GM23338 (cell line): ENCODE results near the gene DIO3. TPM values are rescaled to one million over a fixed set of nuclear protein-coding genes. Genes with fewer than 3 reads are reported as not detected.

Source experiments
- CREB1 ChIP-seq: fragments of 250-450 bp; sonication (Bioruptor Pico); IDR thresholded peaks from 2 replicates; pipeline ENCODE4 v1.5.0; 2020; ENCODE audit warnings: low read depth, mild to moderate bottlenecking, moderate library complexity
- EZH2phosphoT487 ChIP-seq: fragments of 200-600 bp; sonication (generic); IDR thresholded peaks from one replicate; pipeline ENCODE4 v1.8.1; 2018; ENCODE audit warnings: antibody characterized with exemption; ENCODE audit not compliant: unreplicated experiment
- JUNB ChIP-seq: IDR thresholded peaks from one replicate; pipeline ENCODE4 v1.6.1; 2016; ENCODE audit warnings: antibody characterized with exemption; ENCODE audit not compliant: unreplicated experiment
- NANOG ChIP-seq: IDR thresholded peaks from 2 replicates; pipeline ENCODE4 v1.6.1; 2016; ENCODE audit warnings: antibody characterized with exemption, borderline replicate concordance
- POLR2AphosphoS5 ChIP-seq: IDR thresholded peaks from 2 replicates; pipeline ENCODE4 v1.6.1; 2016; ENCODE audit warnings: antibody characterized with exemption, low read depth
- REST ChIP-seq: IDR thresholded peaks from one replicate; pipeline ENCODE4 v1.6.1; 2018; ENCODE audit warnings: antibody characterized with exemption; ENCODE audit not compliant: unreplicated experiment
- polyA plus RNA-seq: library from polyadenylated mRNA; unstranded; fragments of >200 nt; fragmentation: Nextera tagmentation; extraction: Ambion mirVana; gene quantifications from 2 replicates; pipeline ENCODE4 v1.2.1, GENCODE V29; 2016
- total RNA-seq: library from RNA; depleted of rRNA; stranded (reverse); fragments of >200 nt; shearing (Covaris generic); gene quantifications from 2 replicates; pipeline ENCODE4 v1.2.3, GENCODE V29; 2014
- TF ChIP-seq, protein P1 (sequence below): fragments of 250-450 bp; sonication (Bioruptor Pico); IDR thresholded peaks from 2 replicates; pipeline ENCODE4 v1.5.0; 2020; ENCODE audit warnings: mild to moderate bottlenecking, moderate library complexity

Gene DIO3
- total and polyA plus RNA-seq, 2 experiments from 2014 or later: 0.10 to 0.28 TPM

DNA sequence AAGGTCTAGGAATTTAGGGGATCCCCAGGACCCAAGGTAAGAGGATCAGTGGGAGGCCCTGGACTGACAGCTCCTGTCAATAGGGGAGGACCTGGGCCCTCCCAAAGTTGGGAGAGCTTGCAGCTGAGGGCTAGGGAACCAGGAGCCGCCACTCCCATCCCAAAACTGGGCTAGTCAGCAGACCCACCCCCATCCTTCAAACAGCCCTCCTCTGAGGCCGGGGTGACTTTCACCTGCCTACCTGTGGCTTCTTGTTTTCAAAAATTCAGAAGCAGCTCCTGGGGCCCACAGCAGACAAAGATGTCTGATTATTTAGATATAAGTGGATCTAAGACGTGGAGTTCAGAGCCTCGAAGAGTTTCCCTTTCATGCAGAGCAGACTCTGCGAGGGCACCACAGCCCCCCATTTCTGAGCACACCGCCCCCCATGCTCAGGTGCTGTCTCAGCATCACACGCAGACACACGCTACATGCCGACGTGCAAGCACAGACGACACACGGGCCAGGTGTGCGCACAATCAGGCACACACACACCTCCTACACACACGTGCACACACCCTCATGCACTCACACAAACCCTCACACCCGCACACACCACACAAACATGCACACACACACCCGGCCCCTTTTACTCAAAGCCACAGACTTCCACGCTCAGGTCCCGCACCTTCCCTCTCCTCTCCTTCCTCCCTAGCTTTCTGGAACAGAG is 21.9 kb downstream of the DIO3 start (continued):
- TF ChIP-seq, protein P1, sequence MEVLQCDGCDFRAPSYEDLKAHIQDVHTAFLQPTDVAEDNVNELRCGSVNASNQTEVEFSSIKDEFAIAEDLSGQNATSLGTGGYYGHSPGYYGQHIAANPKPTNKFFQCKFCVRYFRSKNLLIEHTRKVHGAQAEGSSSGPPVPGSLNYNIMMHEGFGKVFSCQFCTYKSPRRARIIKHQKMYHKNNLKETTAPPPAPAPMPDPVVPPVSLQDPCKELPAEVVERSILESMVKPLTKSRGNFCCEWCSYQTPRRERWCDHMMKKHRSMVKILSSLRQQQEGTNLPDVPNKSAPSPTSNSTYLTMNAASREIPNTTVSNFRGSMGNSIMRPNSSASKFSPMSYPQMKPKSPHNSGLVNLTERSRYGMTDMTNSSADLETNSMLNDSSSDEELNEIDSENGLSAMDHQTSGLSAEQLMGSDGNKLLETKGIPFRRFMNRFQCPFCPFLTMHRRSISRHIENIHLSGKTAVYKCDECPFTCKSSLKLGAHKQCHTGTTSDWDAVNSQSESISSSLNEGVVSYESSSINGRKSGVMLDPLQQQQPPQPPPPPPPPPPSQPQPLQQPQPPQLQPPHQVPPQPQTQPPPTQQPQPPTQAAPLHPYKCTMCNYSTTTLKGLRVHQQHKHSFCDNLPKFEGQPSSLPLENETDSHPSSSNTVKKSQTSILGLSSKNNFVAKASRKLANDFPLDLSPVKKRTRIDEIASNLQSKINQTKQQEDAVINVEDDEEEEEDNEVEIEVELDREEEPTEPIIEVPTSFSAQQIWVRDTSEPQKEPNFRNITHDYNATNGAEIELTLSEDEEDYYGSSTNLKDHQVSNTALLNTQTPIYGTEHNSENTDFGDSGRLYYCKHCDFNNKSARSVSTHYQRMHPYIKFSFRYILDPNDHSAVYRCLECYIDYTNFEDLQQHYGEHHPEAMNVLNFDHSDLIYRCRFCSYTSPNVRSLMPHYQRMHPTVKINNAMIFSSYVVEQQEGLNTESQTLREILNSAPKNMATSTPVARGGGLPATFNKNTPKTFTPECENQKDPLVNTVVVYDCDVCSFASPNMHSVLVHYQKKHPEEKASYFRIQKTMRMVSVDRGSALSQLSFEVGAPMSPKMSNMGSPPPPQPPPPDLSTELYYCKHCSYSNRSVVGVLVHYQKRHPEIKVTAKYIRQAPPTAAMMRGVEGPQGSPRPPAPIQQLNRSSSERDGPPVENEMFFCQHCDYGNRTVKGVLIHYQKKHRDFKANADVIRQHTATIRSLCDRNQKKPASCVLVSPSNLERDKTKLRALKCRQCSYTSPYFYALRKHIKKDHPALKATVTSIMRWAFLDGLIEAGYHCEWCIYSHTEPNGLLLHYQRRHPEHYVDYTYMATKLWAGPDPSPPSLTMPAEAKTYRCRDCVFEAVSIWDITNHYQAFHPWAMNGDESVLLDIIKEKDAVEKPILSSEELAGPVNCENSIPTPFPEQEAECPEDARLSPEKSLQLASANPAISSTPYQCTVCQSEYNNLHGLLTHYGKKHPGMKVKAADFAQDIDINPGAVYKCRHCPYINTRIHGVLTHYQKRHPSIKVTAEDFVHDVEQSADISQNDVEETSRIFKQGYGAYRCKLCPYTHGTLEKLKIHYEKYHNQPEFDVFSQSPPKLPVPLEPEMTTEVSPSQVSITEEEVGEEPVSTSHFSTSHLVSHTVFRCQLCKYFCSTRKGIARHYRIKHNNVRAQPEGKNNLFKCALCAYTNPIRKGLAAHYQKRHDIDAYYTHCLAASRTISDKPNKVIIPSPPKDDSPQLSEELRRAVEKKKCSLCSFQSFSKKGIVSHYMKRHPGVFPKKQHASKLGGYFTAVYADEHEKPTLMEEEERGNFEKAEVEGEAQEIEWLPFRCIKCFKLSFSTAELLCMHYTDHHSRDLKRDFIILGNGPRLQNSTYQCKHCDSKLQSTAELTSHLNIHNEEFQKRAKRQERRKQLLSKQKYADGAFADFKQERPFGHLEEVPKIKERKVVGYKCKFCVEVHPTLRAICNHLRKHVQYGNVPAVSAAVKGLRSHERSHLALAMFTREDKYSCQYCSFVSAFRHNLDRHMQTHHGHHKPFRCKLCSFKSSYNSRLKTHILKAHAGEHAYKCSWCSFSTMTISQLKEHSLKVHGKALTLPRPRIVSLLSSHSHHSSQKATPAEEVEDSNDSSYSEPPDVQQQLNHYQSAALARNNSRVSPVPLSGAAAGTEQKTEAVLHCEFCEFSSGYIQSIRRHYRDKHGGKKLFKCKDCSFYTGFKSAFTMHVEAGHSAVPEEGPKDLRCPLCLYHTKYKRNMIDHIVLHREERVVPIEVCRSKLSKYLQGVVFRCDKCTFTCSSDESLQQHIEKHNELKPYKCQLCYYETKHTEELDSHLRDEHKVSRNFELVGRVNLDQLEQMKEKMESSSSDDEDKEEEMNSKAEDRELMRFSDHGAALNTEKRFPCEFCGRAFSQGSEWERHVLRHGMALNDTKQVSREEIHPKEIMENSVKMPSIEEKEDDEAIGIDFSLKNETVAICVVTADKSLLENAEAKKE: no peak
- TF ChIP-seq CREB1 (CRISPR knock-in tag) (no peak), EZH2phosphoT487 (no peak), REST (no peak), NANOG (no peak), JUNB (no peak), POLR2AphosphoS5 (no peak)
